ENCODE results near the gene PYGO2. TPM values are rescaled to one million over a fixed set of nuclear protein-coding genes. Genes with fewer than 3 reads are reported as not detected.

Gene PYGO2
- total and polyA plus RNA-seq, 2 of the 8 experiments (the other 6 are each of a cell fraction or from before 2014, with no cell fraction given) = 31.0 to 31.6 TPM

- TF ChIP-seq SAP30 (IDR thresholded peaks at IDR 0.05; ENCODE audit: insufficient read depth, insufficient replicate concordance, low read length) (no peak), CREB1 (IDR thresholded peaks at IDR 0.05) (no peak), TEAD4 (IDR thresholded peaks at IDR 0.05; ENCODE audit: low read depth, low read length) (no peak)
Measured at GRCh38 chr1:154954541-154954940, 7.0 kb downstream of the PYGO2 start (continued).

All from H1 (cell line).